DND-41 (cell line): ENCODE measurements around the gene SCN10A.

Experiments
- EZH2 ChIP-seq: IDR thresholded peaks from 3 replicates; pipeline ENCODE4 v1.6.1; 2012; ENCODE audit warnings: borderline replicate concordance, low read depth, mild to moderate bottlenecking, moderate library complexity, low read length, inconsistent platforms; ENCODE audit not compliant: severe bottlenecking
- TF ChIP-seq, protein P1 (sequence below): IDR thresholded peaks from 2 replicates; pipeline ENCODE4 v1.5.1; 2012; ENCODE audit warnings: borderline replicate concordance, low read length, moderate library complexity, mild to moderate bottlenecking; ENCODE audit not compliant: poor library complexity, severe bottlenecking; ENCODE audit errors: extremely low read depth

DNA sequence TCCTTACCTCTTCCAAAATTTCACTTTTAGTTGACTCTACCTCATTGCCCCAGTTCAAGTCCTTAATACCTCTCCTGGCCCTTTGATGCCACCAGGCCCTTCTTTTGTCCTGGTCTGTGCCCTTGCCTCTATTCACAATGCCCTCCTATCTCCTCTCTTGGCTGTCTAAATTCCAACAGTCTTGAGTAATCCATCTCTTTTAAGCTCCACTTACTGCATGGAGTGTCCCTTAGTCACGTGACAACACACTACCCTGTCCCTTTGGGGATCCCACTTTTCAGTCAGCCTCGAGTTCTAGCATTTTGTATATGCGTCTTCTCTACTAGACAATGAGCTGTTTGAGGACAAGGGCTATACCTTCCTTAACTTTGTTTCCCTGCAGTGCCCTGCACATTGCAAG lies 113.8 kb downstream of the SCN10A start:
- TF ChIP-seq, protein P1, sequence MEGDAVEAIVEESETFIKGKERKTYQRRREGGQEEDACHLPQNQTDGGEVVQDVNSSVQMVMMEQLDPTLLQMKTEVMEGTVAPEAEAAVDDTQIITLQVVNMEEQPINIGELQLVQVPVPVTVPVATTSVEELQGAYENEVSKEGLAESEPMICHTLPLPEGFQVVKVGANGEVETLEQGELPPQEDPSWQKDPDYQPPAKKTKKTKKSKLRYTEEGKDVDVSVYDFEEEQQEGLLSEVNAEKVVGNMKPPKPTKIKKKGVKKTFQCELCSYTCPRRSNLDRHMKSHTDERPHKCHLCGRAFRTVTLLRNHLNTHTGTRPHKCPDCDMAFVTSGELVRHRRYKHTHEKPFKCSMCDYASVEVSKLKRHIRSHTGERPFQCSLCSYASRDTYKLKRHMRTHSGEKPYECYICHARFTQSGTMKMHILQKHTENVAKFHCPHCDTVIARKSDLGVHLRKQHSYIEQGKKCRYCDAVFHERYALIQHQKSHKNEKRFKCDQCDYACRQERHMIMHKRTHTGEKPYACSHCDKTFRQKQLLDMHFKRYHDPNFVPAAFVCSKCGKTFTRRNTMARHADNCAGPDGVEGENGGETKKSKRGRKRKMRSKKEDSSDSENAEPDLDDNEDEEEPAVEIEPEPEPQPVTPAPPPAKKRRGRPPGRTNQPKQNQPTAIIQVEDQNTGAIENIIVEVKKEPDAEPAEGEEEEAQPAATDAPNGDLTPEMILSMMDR, result no peak
- TF ChIP-seq EZH2, result no peak
